Measurements from ENCODE around the gene DNMT3A.

The DNMT3A gene

DNA sequence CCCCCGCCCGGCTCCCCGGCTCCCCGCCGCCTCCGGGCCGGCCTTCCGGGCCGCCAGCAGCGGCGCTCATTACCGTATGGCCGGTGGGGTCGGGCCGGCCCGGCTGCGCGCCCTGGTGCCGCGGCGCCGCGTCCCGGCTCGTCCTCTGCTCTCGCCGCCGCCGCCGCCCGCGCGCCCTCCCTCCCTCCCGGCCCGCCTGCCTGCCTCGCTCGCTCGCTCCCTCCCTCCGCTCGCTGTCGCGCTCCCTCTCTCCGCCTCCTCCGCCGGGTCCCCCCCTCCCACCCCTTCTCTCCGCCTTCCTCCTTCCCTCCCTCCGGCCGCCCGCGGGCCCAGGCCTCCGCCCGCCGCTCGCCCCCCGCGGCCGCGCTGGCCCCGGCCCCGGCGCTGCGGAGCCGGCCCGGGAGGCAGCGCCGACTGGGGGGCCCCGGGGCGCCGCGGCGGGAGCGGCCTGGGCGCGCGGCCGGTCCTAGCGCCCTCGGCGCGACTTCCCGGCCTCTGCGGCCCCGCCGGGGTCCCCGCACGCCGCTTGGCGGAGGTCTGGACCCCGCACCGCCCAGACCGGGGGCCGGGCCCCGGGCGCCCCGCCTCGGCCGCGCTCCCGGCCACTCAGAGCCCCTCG, at the start of gene DNMT3A:
Gene DNMT3A (minus strand): TSS at position 173 of the 619 bp plus-strand sequence. CDS start 27,941 bp downstream, outside the sequence.
- DNase-seq (ENCODE audit: low read depth) = peak; percentile 60

DNA sequence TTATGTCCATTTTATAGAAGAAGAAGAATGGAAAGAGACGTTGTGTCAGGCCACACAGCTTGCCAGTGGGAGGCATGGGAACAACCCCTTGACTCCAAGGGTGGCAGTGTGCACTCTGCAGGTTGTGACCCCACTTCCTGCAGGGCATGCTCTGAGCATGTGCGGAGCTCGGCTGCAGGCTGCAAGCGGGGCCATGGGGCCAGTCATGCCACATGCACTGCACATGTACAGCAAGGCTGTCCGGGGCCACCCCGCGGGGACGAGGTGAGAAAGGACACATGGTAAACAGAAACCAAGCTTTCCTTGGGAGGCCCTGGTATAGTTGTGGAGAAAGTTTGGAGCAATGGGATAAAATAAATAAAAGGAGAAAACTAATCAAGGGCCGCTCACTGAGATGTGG, 47.4 kb upstream of the DNMT3A start:
- no peak for DNase-seq (ENCODE audit: low read depth)

DNA sequence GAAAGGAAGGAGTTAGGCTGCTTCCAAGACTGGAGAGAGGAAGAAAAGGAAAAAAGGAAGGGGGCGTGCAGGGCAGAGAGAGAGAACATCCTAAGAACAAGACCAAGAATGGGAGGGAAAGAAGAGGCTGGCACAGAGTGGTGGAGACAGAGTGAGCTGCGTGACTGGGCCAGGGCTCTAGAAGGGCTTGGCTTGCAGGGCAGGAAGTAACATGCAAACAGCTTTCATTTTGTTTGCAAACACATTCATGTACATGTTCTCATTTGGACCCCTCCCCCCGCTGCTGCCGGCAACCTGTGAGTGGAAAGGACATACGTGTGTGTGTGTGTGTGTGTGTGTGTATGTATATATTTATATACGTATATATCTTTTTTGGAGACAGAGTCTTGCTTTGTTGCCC, 46.8 kb upstream of the DNMT3A start:
- DNase-seq (ENCODE audit: low read depth) = no peak

DNA sequence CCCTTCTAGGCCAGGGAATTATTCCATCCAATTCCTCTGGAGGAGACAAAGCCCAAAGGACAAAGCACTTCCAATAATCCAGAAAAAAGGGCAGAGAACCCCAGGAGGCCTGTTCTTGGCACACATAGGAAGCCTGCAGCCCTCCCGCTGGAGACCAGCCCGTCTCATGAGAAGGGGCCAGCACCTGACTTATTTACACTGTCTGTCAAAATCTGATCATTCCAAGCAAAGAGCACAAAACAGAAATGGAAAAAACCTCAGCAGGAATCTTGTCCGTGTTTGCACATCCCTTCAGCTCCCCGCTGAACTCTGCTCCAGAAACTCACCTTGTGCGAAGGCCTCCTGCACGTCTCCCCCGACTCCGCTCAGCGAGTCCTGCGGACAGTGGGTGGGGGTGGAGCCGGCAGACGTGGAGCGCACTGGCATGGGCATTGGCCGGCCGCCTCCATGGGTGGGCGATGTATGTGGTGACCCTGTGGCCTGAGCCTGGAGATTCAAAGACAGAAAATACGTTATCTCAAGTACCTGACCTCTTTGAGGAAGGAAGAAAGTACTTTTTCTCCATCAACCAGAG, 46.2 kb upstream of the DNMT3A start:
- DNase-seq (ENCODE audit: low read depth) = no peak

DNA sequence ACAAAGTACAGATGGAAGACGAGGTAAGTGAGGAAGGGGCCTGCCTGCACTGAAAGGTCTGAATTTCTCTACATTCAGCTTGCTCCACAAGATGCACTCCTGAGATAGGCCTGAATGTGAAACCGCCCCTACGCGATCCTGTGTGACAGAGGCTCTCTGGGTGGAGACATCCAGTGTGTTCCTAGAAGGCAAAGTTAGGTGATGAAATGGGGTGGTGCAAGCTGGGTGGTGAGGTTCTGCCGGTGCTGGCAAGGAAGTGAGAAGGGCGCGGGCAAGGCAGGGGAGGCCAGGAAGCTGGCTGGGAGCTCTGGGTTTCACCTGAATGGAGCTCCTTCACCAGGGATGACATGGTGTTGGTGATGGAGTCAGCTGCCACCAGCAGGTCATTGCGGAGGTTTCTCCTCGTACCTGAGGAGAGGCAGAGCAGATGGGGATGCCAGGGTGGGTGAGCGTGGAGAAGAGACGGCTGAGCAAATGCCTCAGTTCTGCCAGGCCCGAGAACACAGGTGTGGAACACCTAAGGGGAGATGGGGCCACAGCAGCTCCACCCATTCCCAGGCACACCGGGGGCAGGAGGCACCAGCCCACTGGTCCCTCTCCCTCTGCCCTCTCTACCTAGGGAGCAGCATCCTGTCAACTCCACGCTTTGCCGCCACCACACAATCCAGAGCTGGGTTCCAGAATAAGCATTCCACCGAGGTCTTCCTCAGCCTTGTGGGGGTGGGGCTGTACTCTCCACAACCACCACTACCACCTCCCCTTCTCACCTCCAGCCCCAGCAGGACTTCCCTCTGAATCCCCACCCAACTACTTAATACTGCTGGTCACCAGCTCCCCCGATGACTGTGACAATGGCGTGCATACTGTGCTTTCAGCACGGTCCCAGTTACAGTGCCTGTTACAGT, 45.5 kb upstream of the DNMT3A start:
- DNase-seq (ENCODE audit: low read depth) = no peak

DNA sequence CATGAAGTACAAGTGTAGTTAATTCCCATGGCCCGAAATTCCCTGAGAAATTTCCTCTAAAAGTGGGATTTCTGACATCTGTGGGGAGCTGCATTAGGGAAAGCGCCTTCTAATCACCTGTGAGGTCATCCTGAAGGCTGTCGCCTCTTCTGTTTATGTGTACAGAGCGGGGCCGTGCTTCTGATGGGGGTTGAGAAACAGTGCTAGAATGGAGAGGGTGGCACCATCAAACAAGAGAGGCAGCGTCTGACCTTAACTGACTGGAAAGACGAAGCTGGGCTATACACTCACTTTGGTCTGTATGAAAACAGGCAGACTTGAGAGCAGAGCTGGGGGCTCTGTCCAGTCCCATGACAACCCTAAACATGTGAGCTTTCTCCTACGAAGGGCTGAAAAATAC, 44.2 kb upstream of the DNMT3A start:
- no peak for DNase-seq (ENCODE audit: low read depth)

DNA sequence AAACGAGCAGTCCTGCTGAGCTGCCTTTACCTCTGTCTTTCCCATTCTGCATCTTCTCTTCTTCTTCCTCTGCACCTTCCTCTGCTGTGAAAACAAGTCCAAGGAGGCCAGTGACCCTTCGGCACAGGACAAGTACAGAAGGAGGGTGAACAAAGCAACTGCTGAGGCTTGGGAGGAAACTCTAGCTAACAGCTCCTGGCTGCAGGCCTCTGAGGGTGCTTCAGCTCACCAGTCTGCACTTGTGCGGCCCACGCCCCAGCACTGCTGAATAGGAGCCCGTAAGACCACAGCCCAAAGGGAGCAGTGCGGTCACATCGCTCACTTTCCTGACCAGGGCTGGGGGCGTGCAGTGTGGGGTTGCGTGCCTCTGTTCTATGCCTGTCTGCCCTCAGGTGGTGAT, 42.1 kb upstream of the DNMT3A start:
- no peak for DNase-seq (ENCODE audit: low read depth)

DNA sequence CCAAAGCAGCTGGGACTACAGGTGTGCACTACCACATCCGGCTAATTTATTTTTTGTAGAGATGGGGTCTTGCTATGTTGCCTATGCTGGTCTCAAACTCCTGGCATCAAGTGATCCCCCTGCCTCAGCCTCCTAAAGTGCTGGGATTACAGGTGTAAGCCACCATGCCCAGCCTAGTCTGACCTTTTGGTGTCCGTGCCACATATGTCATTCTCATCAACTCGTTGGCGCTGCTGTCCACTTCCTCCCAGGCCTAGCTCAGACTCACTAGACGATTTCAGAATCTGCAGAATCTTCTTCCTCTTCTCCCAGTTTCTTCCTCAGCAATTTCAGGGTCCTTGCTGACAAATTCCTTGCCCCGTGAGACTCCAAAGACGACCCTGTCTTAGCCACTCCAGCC, 39.8 kb upstream of the DNMT3A start:
- DNase-seq (ENCODE audit: low read depth) = no peak

DNA sequence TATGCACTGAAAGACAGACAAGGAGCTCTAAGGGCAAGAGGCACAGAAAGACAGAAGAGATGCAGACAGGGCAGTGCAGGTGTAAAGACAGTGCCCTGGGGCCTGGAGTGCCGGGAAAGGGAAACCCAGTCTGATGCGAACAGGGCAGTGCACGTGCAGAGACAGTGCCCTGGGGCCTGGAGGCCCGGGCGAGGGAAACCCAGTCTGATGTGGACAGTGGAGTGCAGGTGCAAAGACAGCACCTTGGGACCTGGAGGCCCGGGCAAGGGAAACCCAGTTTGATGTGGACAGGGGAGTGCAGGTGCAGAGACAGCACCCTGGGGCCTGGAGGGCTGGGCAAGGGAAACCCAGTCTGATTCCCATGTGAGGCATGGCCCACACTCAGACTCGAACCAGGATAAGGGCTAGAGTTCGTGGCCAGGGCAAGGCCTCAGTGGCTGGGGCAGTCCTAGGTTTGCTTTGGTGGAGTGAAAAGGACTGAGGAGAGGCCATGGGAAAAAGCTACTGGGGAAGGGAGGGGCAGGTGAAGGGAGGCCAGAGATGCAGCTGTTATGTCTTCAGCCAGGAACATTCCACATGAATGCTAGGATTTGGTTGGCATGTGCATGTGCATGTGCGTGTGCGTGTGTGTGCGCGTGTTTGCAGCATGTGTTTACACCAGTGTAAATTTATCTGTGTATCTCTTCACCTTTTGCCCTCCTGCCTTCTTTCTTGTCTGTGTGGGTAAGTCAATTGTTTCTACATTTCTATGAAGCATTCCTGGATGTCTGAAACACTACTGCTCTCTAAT, 39.1 kb upstream of the DNMT3A start:
- DNase-seq (ENCODE audit: low read depth) = no peak

DNA sequence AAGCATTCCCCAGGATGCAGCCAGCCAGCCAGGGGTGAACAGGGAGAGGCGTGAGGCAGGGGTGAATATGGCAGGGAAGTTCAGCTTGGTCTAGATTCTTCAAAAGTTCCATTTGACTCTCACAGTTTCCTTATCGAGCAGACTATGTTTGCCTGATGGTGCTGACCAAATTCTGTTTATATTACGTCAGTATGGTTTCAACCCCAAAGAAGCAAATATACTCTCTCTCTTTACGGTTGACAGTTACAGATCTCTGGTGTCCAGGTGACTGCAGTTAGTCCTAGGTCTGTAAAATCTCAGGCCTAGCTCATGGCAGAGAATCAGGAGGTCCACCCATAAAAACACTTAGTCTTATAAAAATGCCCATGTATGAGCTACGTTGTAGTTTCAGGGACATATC, 38.3 kb upstream of the DNMT3A start:
- no peak for DNase-seq (ENCODE audit: low read depth)

DNA sequence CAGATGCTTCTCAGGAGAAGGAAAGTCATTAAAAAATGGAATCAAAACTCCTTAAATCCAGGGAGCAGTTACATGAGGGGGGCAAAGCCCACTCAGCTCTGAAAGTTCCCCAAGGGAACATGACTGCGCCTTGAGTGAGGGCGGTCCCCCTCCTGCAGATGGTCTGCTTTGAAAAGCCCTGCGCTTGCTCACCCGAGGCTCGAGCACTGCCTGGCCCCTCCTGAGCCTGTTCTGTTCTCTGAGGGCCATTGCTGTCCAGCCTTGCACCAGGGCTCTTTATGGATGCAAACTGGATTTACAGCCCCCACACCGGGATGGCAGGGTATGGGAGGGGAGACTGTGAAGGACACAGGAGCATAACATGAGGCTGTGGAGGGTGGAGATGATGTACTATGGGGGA, 37.8 kb upstream of the DNMT3A start:
- DNase-seq (ENCODE audit: low read depth) = no peak

DNA sequence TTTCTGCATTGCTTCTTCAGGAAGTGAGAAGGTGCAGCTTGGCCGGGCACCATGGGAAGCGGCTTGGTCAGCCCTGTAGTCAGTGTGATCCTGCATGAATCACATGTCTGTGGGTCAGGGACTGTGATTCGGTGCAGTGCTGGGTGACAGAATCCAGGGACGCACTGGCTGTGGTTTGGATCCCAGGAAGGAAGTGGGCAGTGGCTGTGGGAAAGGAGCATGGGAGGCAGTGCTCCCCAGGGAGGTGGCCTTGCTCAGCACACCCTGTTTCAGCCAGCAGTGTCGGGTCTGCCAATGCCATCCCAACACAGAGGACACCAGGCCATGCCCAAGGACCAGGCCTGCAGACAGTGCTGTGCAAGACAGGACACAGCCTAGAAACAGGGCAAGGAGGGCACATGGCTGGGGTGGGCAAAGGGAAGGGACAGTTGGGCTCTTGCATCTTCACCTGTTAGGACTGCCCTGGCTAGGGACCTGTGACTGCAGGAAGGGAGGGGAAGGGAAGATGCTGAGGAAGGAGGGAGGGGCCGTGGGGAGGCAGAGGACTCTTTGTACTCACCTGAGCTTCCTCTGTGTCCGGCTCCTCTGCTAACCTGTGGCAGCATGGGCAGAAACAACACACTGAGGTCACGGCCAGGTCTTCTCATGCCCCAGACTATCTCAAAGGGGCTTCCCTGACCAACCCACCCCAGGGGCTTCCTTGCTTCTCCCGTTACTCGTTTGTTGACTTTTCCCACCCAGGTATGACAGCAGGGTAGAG, 37.2 kb upstream of the DNMT3A start:
- DNase-seq (ENCODE audit: low read depth) = no peak

DNA sequence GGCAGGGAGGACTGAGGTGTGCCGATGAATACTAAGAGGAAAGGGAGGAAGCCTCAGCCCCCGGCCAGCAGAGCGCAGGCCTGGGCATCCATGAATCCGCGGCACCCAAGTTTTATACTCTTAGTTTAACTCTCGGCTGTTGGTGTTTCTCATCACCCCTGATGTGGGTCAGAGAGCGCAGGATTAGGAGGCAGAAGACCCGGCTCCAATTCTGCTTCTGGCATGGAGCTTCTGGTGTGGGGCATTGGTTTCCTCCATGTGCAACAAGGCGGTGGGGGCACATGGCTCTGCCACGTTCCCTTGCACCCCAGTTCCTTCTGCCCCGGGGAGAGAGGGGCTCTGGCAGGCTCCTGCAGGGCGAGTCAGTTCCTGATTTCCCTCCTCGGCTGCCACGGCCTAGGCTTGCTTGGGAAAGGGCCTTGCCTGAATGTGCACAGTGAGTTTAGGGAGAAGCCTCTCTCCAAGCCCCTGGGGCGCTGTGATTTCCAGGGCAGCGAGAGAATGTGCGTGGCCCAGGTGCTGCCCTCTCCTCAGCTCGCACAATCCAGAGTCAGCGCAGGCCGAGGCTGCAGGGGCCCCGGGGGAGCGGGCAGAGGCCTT, 36.2 kb upstream of the DNMT3A start:
- DNase-seq (ENCODE audit: low read depth) = no peak

DNA sequence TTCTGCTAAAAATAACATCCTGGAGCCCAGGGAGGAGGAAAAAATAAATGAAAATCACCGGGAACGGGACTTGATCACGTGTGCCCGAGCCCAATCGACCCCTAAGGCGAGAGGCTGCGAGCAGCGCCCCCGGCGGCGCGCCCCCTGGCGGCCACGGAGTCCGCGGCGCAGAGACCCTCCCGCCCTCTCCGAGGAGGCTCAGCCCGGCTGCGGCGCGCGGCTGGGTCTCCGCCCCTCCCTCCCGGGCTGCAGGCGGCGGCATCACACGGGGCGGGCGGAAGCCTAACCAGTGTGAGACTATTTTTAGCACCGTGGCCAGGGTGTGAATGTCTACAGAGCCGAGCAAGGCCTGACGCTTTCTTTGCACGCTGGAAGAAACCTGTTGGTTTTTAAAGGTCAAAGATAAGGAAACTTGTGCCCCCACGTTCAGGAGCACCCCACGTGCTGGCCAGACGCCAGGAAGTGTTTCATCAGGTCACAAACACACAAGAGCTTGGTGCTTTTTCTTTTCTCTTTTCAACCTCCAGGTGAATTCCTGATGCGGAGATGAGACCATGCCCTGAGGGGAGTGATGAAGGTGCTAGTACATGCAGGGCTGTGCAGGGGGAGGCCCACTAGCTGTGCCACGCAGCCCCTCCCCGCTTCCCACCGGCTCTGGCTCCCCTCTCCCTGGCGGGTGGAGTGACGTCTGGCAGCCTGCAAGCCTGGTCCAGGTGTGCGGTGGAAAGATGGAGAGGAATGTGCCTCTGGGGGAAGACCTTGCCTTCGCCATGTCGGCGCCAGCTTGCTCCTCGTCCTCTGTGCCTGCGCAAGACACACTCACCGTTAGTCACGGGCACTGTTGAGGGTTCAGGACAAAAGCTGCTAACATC, 35.3 kb upstream of the DNMT3A start:
- peak; percentile 92 for DNase-seq (ENCODE audit: low read depth)

DNA sequence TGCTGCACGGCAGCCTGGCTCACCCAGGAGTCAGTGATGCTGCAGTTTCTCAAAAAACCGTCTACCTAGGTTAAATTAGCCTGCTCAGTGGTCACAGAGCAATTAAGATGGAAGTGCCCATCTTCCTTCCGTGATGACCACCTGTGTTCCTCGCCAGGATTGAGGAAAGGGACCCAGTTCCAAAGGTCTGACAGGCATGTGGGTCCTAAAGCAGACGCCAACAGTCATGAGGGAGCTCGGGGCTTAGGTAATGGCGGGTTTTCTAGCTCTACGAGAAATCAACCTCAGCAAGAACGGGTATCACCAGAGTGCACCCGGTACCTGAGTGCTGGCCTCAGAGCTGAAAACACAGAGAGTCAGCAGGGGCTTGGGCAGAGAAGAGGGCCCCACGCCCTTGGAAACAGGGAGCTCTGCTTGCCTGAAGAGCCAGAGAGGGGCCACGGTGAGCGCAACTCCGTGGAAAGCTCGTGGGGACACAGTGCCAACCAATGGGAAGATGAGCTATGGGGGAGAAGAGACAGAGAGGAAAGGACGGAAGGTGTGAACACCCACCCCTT, 34.3 kb upstream of the DNMT3A start:
- no peak for DNase-seq (ENCODE audit: low read depth)

DNA sequence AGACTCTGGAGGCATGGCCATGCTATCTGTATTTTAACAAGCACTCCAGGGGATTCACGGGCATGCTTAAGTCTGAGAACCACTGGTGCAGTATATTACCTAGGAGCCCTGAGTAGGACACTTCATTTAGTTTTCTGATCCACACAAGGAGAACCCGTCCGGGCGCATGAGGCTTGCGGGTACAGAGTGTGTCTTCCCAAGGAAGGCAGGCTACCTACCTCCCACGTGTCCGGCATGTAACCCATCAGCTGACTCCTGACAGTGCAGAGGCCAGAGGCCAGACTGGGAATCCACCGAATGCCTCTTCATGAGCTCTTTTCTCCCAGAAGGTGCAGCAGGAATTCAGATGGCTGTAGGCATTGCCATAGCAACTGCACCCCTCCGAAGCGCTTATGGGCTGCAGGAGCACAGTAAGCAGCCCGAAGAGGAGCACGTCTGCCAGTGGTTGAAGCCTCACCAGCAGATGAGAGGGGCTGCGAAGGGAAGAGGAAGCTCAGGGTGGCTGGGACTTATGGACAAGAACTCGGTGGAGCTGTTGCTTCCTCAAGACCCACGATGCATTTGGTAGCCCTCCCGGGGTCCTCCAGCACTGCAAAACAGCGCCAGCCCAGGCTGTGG, 33.8 kb upstream of the DNMT3A start:
- DNase-seq (ENCODE audit: low read depth) = no peak

DNA sequence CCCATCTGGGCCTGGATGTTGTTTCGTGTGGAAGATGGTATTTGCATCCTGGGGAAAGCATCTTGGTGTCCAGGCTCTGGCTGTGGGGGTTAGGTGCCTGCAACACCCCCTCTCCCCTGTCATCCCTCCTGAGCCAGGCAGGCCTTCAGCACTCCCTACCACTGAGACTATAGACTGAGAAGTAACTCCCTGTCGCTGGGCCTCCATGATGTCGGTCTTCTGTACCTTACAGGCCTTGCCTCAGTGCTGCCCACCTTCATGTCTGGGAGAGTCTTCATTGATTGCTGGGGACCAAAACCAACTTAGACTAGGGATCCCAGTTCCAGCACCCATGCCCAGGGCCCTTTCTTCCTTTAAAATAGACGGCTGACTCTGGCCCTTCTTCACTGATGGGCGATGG, 33.1 kb upstream of the DNMT3A start:
- no peak for DNase-seq (ENCODE audit: low read depth)

DNA sequence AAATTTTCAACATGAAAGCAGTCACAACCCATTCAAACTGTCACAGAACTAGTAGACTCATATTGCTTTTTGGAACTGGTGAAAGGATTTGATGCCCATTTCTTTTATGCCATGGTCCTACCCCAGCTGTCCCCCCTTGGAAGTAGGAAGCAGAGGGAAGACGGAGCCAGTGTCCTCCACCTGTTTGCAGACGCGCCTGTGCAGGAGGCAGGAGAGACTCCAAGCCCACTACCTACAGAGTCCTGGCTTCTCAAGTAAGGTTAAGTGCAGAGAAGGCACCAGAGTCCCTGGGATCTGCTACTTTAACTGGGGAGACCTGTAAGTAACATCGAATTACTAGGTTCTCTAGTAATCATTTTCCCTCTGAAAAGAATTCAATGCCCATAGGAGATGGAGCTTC, 32.7 kb upstream of the DNMT3A start:
- DNase-seq (ENCODE audit: low read depth) = no peak

DNA sequence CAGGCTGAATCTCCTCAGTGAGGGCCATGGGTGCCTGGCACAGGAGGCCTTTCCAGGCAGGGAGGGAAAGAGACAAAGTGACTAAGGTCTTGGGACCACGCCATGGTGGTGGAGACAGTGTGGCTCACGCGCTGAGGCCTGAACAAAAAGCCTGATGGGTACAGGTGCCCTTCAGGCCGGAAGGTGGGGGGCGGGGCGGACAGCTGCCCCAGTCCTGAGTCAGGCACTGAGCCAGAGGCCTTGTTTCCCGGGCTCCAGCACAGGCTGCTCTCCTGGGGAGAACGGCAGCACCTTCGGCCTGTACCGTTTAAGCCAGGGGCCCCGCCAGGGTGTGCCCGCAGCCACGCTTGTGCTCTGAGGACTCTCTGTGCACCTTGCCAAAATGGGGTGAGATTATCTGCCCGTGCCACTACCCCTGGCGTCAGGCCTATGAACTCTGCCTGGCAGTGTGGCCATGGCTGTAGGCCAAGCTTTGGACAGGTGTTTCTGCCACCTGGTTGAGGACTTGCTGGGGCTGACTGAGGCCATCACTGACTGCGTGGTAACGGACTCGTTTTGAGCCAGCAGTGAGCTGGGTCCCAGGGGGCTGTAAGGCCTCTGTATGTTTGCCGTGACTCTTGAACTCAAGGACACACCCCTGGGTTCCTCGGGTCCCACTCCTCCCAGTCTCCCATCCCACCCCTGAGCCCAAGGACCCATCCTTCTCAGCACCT, 31.7 kb upstream of the DNMT3A start:
- no peak for DNase-seq (ENCODE audit: low read depth)
